Urothelium cell line (cell line): ENCODE data around the gene FNDC3B.
"Not testable (repeated sequence)": the region's sequence is repeated elsewhere in the genome, so short reads cannot be mapped to it uniquely, and the experiment has no call there.

Experiments used
- DNase-seq: peaks from one replicate; pipeline ENCODE4 v3.0.0; 2011; ENCODE audit warnings: low spot score, mixed read lengths
- FAIRE-seq: peaks from 2 replicates; lab custom pipeline; 2011; peaks lifted over from hg19 to GRCh38; lab: Jason Lieb, UNC

The FNDC3B gene

GRCh38 chr3:172347895-172348679 lies 308.7 kb downstream of the FNDC3B start:
- FAIRE-seq = no peak
- DNase-seq = no peak

GRCh38 chr3:172351895-172352466 lies 312.6 kb downstream of the FNDC3B start:
- DNase-seq = no peak
- no peak for FAIRE-seq

GRCh38 chr3:172352786-172353185 lies 313.4 kb downstream of the FNDC3B start:
- FAIRE-seq = no peak
- no peak for DNase-seq

GRCh38 chr3:172354931-172355499 lies 315.6 kb downstream of the FNDC3B start:
- FAIRE-seq (no peak), DNase-seq (no peak)

GRCh38 chr3:172355836-172356235 lies 316.5 kb downstream of the FNDC3B start:
- no peak for FAIRE-seq
- no peak for DNase-seq

- DNase-seq = no peak
- FAIRE-seq = no peak
Observed at GRCh38 chr3:172356427-172356826, 317.0 kb downstream of the FNDC3B start.

GRCh38 chr3:172357850-172358754 lies 318.7 kb downstream of the FNDC3B start:
- no peak for FAIRE-seq
- DNase-seq = no peak

- no peak for DNase-seq
- FAIRE-seq = no peak
Observed at GRCh38 chr3:172359231-172359630, 319.9 kb downstream of the FNDC3B start.

GRCh38 chr3:172359996-172360395 lies 320.6 kb downstream of the FNDC3B start:
- DNase-seq (no peak), FAIRE-seq (no peak)

- FAIRE-seq = no peak
- no peak for DNase-seq
Observed at GRCh38 chr3:172362583-172362982, 323.2 kb downstream of the FNDC3B start.

- no peak for FAIRE-seq
- no peak for DNase-seq
Observed at GRCh38 chr3:172364374-172365027, 325.1 kb downstream of the FNDC3B start.

- FAIRE-seq = no peak
Observed at GRCh38 chr3:172365028-172365567, 325.7 kb downstream of the FNDC3B start.

GRCh38 chr3:172367205-172368105 lies 328.1 kb downstream of the FNDC3B start:
- no peak for FAIRE-seq
- no peak for DNase-seq

More at GRCh38 chr3:172365028-172365567, 325.7 kb downstream of the FNDC3B start:
- DNase-seq = no peak

GRCh38 chr3:172368556-172368955 lies 329.2 kb downstream of the FNDC3B start:
- not testable (repeated sequence) for FAIRE-seq, DNase-seq

- FAIRE-seq (no peak), DNase-seq (no peak)
Observed at GRCh38 chr3:172369590-172370259, 330.3 kb downstream of the FNDC3B start.

- no peak for FAIRE-seq
- no peak for DNase-seq
Observed at GRCh38 chr3:172370419-172370818, 331.0 kb downstream of the FNDC3B start.

GRCh38 chr3:172371544-172371943 lies 332.2 kb downstream of the FNDC3B start:
- FAIRE-seq = no peak
- DNase-seq = no peak

GRCh38 chr3:172372895-172373294 lies 333.5 kb downstream of the FNDC3B start:
- FAIRE-seq (no peak), DNase-seq (no peak)

- no peak for FAIRE-seq
Observed at GRCh38 chr3:172373912-172374311, 334.5 kb downstream of the FNDC3B start.

More at GRCh38 chr3:172373912-172374311, 334.5 kb downstream of the FNDC3B start:
- DNase-seq = no peak
